GM20431 (cell line): ENCODE measurements around the gene INF2.

Experiments
- in situ Hi-C: fragments of 300-500 bp; cut with MseI, MboI; formaldehyde crosslinking; loops from one replicate; pipeline ENCODE4 v1.15.0; 2020; ENCODE audit warnings: low sequenced_read_pairs; ENCODE audit not compliant: unreplicated experiment

Gene INF2

DNA sequence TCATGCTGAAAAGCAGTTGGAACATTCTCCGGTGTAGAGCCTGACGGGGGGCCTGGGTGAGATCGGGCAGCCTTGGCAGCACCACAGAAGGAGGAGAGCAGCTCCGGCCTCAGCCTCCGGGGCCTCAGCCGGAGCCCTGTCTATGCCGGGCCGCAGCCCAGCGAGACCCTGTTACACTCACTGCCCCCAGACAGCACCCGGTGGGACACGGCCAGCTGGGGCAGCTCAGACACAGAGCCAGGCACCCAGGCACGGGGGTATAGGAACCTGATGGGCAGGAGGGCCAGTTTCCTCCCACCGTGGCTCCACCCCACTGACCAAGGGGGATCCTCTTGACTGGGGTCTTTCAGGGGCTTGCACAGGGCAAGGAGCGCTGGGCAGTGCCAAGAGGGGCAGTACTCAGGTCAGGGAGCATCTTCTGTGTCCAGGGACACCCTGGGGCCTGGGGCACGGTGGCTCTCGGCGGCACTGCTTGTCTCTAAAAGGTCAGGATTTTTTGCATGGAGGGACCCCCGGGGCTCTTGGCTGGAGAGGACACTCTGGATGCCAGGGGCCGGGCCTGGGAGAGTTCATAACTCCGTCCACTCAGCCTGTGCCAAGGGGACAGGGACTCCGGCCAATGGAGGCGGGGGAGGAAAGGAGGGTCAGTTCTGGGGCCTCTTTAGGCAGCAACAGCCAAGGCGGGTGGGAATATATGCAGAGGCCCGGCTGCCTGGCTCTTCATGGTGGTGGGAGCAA, 9.4 kb downstream of the INF2 start:
- in situ Hi-C loops = loop anchor here (5.0 kb wide), 1 partner anchor 52 kb away; no protein-coding TSS in a partner anchor

GRCh38 chr14:104699426-104699748, 10.0 kb downstream of the INF2 start:
- in situ Hi-C loops = loop anchor here (5.0 kb wide), 1 partner anchor 52 kb away; no protein-coding TSS in a partner anchor

- in situ Hi-C loops = no loop called here
Measured at GRCh38 chr14:104700225-104700651, 10.8 kb downstream of the INF2 start.

DNA sequence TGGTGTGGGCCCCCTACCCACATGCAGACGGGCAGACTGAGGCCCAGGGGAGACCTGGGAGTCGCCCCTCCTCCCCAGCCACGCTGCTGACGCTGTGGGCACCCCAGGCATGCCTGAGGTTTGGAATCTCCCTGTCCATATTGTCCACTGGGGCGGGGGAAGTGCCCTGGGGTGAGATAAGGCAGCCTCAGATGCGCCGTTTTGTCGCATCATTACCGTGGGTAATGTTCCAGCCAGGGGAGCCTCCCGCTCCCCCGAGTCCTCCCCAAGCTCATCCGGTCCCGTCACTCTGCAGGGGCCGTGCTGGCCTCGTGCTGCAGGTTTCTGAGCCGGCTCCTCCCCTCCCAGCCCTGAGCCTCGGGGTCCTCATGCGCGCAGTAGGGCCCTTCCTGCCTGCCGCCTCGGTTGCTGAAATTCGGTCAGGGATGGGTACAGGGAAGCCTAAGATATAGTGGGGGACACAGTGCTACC, 11.4 kb downstream of the INF2 start:
- in situ Hi-C loops = no loop called here

GRCh38 chr14:104701383-104702076, 12.1 kb downstream of the INF2 start:
- in situ Hi-C loops = no loop called here

- in situ Hi-C loops = no loop called here
Measured at GRCh38 chr14:104702106-104702505, 12.7 kb downstream of the INF2 start.

GRCh38 chr14:104702673-104703072, 13.3 kb downstream of the INF2 start:
- in situ Hi-C loops = no loop called here

- in situ Hi-C loops = no loop called here
Measured at GRCh38 chr14:104703269-104703668, 13.9 kb downstream of the INF2 start.

DNA sequence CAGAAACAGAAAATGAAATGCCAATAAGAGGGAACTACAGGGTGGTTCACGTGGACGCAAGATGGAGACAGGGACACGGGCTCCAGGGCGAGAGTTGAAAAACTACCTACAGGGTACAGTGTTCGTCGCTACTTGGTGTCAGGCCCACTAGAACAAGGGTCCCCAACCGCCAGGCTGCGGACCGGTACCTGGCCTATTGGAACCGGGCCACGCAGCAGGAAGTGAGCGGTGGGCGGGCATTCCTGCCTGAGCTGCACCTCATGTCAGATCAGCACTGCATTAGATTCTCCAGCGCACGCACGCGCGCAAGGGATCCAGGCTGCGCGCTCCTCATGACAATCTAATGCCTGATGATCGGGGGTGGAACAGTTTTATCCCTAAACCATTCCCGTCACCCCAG, 14.8 kb downstream of the INF2 start:
- in situ Hi-C loops = no loop called here

DNA sequence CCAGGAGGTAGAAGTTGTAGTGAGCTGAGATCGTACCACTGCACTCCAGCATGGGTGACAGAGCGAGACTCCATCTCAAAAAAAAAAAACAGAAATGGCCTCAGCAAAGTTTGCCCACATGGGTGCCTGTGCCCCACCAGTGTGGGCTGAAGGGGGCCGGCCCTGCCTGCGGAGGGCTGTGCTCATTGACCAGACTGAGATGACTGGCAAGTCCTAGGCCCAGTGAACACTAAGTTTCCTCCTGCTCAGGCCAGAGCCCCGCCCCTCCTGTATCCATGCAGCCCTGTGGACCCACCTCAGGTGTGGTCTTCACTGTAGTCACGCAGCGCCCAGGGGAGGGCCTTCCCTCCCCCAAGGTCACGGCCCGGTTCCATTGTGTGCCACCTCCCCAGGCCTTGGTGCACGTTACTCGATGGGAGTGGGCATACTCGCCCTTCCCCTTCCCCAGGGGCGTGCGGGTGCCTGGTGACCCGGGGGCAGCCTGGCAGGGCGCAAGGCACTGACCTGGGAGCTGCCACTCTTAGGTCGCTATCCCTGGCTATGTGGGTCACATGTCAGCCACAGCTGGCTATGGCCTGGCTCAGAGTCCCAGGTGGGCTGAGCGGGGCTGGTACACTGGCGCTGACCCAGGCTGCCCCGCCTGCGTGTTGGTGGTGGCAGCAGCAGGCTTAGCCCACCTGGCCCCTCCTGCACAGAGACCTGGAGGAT, 16.1 kb downstream of the INF2 start:
- in situ Hi-C loops = no loop called here

GRCh38 chr14:104706733-104707607, 17.6 kb downstream of the INF2 start:
- in situ Hi-C loops = no loop called here

- in situ Hi-C loops = no loop called here
Measured at GRCh38 chr14:104707608-104708595, 18.5 kb downstream of the INF2 start.

GRCh38 chr14:104708606-104709268, 19.3 kb downstream of the INF2 start:
- in situ Hi-C loops = no loop called here

DNA sequence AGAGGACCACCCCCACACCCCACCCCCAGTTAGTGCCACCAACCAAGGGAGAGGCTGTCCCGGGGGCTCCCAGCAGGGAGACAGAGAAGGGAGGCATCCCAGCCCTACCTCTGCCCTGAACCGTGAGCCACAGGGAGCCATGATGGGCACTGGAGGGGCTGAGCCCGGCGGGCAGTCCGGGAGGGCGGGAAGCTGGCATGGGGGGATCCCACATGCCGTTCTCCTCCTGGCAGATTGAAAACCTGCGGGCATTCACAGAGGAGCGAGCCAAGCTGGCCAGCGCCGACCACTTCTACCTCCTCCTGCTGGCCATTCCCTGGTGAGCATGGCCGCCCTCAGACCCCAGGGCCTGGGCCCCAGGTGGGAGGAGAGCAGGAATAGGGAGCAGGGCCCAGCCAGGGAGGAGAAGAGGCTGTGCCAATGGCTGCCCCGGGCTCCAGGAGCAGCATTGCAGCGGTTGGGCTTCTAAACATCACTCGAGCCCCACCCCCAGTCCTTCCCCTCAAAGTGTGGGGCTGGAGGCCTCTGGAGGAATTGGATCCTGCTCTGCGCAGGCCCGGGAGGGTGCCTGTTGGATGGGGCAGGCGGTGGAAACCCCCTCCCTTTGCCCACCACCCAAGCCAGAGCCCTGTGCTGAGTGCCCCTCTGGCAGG, 20.1 kb downstream of the INF2 start:
- in situ Hi-C loops = no loop called here

DNA sequence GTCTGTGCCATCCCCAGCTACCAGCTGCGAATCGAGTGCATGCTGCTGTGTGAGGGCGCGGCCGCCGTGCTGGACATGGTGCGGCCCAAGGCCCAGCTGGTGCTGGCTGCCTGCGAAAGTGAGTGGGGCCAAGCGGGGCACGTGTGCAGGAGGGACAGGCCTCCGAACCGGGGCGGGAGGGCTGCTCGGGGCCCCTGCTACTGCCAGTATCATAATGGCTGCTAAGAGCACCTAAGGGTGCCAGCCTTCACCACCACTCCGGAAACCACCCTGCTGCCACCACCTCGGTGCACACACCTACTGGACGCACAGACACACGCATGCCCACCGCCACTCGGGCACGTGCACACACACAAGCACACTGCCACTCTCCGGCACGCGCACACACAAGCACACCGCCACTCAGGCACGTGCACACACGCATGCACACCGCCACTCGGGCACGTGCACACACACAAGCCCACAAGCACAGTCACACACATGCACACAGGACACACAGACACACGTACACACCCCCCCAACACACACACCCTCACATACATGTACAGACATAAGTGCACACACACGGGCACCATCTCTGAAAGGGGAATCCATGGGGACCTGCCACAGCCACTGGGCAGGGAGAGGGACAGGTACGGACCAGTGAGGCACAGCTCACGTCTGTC, 20.8 kb downstream of the INF2 start:
- in situ Hi-C loops = no loop called here

- in situ Hi-C loops = no loop called here
Measured at GRCh38 chr14:104712881-104713734, 23.7 kb downstream of the INF2 start.
